MCF 10A (cell line): ENCODE measurements around the gene LRPAP1. TPM values are rescaled to one million over a fixed set of nuclear protein-coding genes. Genes with fewer than 3 reads are reported as not detected.
"Not testable (repeated sequence)": the region's sequence is repeated elsewhere in the genome, so short reads cannot be mapped to it uniquely, and the experiment has no call there.

Experiments used
- BruUV-seq: library from RNA; stranded (reverse); fragments of 400-500 nt; replicated peaks from 2 replicates; lab custom pipeline; 2021; lab: Mats Ljungman, UMichigan
- CTCF ChIA-PET: fragments of 300-600 bp; sonication (Branson Sonifier 250); formaldehyde crosslinking; extraction: SDS; loops from one replicate; lab custom pipeline; 2021; ENCODE audit warnings: antibody characterized with exemption, inconsistent platforms; lab: Yijun Ruan, JAX
- POLR2A ChIA-PET: fragments of 300-600, 350-650 bp; sonication (Branson Sonifier 250); formaldehyde crosslinking; extraction: SDS; loops from one replicate; lab custom pipeline; 2020; ENCODE audit warnings: antibody characterized with exemption, inconsistent platforms; lab: Yijun Ruan, JAX
- DNase-seq: peaks from one replicate; pipeline ENCODE4 v3.0.0-alpha.2; 2018; ENCODE audit not compliant: unreplicated experiment
- H3K27ac Mint-ChIP-seq: one replicate; pipeline ENCODE4 v1.8.0; 2022; ENCODE audit warnings: mild to moderate bottlenecking, low read depth, mixed read lengths; ENCODE audit not compliant: unreplicated experiment
- H3K27me3 Mint-ChIP-seq: one replicate; pipeline ENCODE4 v1.8.0; 2022; ENCODE audit warnings: mixed read lengths; ENCODE audit not compliant: insufficient read depth, unreplicated experiment
- H3K36me3 Mint-ChIP-seq: one replicate; pipeline ENCODE4 v1.8.0; 2022; ENCODE audit warnings: mild to moderate bottlenecking, moderate library complexity, mixed read lengths; ENCODE audit not compliant: insufficient read depth, unreplicated experiment
- H3K4me1 Mint-ChIP-seq: one replicate; pipeline ENCODE4 v1.8.0; 2022; ENCODE audit warnings: mixed read lengths; ENCODE audit not compliant: insufficient read depth, unreplicated experiment
- H3K4me3 Mint-ChIP-seq: one replicate; pipeline ENCODE4 v1.8.0; 2022; ENCODE audit warnings: mild to moderate bottlenecking, moderate library complexity, mixed read lengths; ENCODE audit not compliant: unreplicated experiment
- H3K9me3 Mint-ChIP-seq: one replicate; pipeline ENCODE4 v1.8.0; 2022; ENCODE audit warnings: mixed read lengths; ENCODE audit not compliant: unreplicated experiment
- CTCF ChIP-seq: fragments of 200-600 bp; IDR thresholded peaks from one replicate; pipeline ENCODE4 v1.8.0; 2022; ENCODE audit warnings: antibody characterized with exemption, mild to moderate bottlenecking; ENCODE audit not compliant: unreplicated experiment
- intact Hi-C: fragments of 100-400 bp; cut with micrococcal nuclease; formaldehyde crosslinking; loops from 2 replicates; pipeline ENCODE4 v1.14.1; 2022
- total RNA-seq: library from RNA; stranded (reverse); gene quantifications from 2 replicates; pipeline ENCODE4 v1.2.3, GENCODE V29; 2022

Gene LRPAP1
- total RNA-seq, 1 experiment from 2014 or later: 93.6 TPM

- TF ChIP-seq CTCF: no peak
- peaks cover 11% of the 10 kb centered on the region for H3K27me3 Mint-ChIP-seq
- no TSS peak for BruUV-seq
- CTCF ChIA-PET: interaction anchor here (0.6 to 1.8 kb wide), 2 partner anchors 22 to 23 kb away, joined by 4 to 10 read pairs; no protein-coding TSS in a partner anchor
- peaks cover 6% of the 10 kb centered on the region for H3K4me1 Mint-ChIP-seq
- intact Hi-C loops: no loop called here
- no peak overlapping the region for H3K4me3 Mint-ChIP-seq
- no peaks in the 10 kb centered on the region for H3K36me3 Mint-ChIP-seq
- no peak overlapping the region for H3K27ac Mint-ChIP-seq
- H3K9me3 Mint-ChIP-seq: no peaks in the 10 kb centered on the region
- DNase-seq: no peak
- POLR2A ChIA-PET: interaction anchor here (0.6 kb wide), 1 partner anchor 102 kb away, joined by 3 read pairs; no protein-coding TSS in a partner anchor
These were observed 73.9 kb downstream of the LRPAP1 start for GRCh38 chr4:3458371-3458770.

- CTCF ChIA-PET, H3K4me1 Mint-ChIP-seq, BruUV-seq: not testable (repeated sequence)
These were observed 76.6 kb downstream of the LRPAP1 start for GRCh38 chr4:3455596-3455995.

More at GRCh38 chr4:3455596-3455995, 76.6 kb downstream of the LRPAP1 start:
- DNase-seq, H3K9me3 Mint-ChIP-seq, POLR2A ChIA-PET, H3K36me3 Mint-ChIP-seq, H3K27ac Mint-ChIP-seq, H3K4me3 Mint-ChIP-seq, intact Hi-C loops: not testable (repeated sequence)
- peaks cover 11% of the 10 kb centered on the region for H3K27me3 Mint-ChIP-seq

Other genes starting within 250 kb of the LRPAP1 start
- gene RGS12, start 239.4 kb downstream of the LRPAP1 start, total RNA-seq: 28.3 and 36.0 TPM in 2 replicates
- gene HGFAC, start 90.5 kb downstream of the LRPAP1 start, total RNA-seq: 0.28 TPM in 1 of 2 replicates, not detected in the other
- 1.1 and 5.3 TPM in 2 replicates for gene DOK7, start 69.1 kb downstream of the LRPAP1 start, total RNA-seq
- gene ADRA2C, start 234.0 kb upstream of the LRPAP1 start, total RNA-seq: 0.28 and 0.32 TPM in 2 replicates